Kidney epithelial cell (primary cell): ENCODE data around the gene KIF6. TPM values are rescaled to one million over a fixed set of nuclear protein-coding genes. Genes with fewer than 3 reads are reported as not detected.

Source experiments
- DNase-seq: peaks from one replicate; pipeline ENCODE4 v3.0.0-alpha.2; 2010; ENCODE audit warnings: low read depth
- H3K27me3 ChIP-seq: 2 replicates; pipeline ENCODE4 v1.6.0; 2011; ENCODE audit warnings: low read length; ENCODE audit not compliant: control insufficient read depth, insufficient read depth
- H3K36me3 ChIP-seq: 2 replicates; pipeline ENCODE4 v1.5.1; 2011; ENCODE audit warnings: low read length; ENCODE audit not compliant: control insufficient read depth, insufficient read depth
- H3K4me3 ChIP-seq: 2 replicates; pipeline ENCODE4 v1.5.1; 2011; ENCODE audit warnings: low read depth, mild to moderate bottlenecking, control low read depth, low read length
- CTCF ChIP-seq: IDR thresholded peaks from 2 replicates; pipeline ENCODE4 v1.5.1; 2011; ENCODE audit warnings: mild to moderate bottlenecking, moderate library complexity, low read length, control low read depth, inconsistent platforms; ENCODE audit not compliant: insufficient read depth, poor library complexity, severe bottlenecking
- total RNA-seq: library from RNA; depleted of rRNA; stranded (reverse); fragments of >200 nt; gene quantifications from 2 replicates; pipeline ENCODE4 v1.2.3, GENCODE V29; 2015

KIF6 gene
- total RNA-seq, 1 donor from 2014 or later: 0.33 TPM

- no peak for TF ChIP-seq CTCF
- no peaks in the 10 kb centered on the region for H3K27me3 ChIP-seq
- H3K36me3 ChIP-seq: no peaks in the 10 kb centered on the region
- DNase-seq: no peak
- no peak overlapping the region for H3K4me3 ChIP-seq
These were observed 336.4 kb downstream of the KIF6 start for GRCh38 chr6:39388606-39389483.

GRCh38 chr6:39387785-39388184 lies 337.4 kb downstream of the KIF6 start:
- DNase-seq: no peak
- no peaks in the 10 kb centered on the region for H3K36me3 ChIP-seq
- no peaks in the 10 kb centered on the region for H3K27me3 ChIP-seq
- no peak overlapping the region for H3K4me3 ChIP-seq
- TF ChIP-seq CTCF: no peak

DNA sequence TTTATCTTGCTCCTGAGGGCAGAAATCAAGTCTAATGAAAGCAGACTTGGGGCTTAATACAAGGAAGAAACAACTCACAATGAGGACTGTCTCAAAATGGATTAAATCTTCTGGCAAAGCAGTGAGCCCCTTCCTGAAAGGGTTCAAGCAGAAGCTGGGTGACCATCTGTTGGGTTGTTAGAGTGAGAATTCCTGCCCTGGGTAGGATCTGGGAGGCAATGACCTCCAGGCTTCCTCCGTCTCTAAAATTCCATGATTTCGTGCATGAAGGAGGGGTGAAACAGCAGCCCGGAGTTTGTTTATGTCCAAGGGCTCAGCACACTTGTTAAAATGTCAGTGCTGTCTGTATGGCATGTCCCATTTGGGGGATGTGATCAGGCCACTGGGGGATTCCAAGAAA lies 338.7 kb downstream of the KIF6 start:
- Histone ChIP-seq H3K36me3 (no peaks in the 10 kb centered on the region), H3K27me3 (no peaks in the 10 kb centered on the region), H3K4me3 (no peak overlapping the region)
- DNase-seq: no peak
- no peak for TF ChIP-seq CTCF

- no peaks in the 10 kb centered on the region for H3K27me3 ChIP-seq
- DNase-seq: no peak
- TF ChIP-seq CTCF: no peak
- no peaks in the 10 kb centered on the region for H3K36me3 ChIP-seq
- no peak overlapping the region for H3K4me3 ChIP-seq
These were observed 343.6 kb downstream of the KIF6 start for GRCh38 chr6:39381550-39382140.

- DNase-seq: no peak
- no peak for TF ChIP-seq CTCF
- H3K27me3 ChIP-seq: no peaks in the 10 kb centered on the region
- H3K4me3 ChIP-seq: no peak overlapping the region
- no peaks in the 10 kb centered on the region for H3K36me3 ChIP-seq
These were observed 344.2 kb downstream of the KIF6 start for GRCh38 chr6:39380837-39381549.
